C4-2B (cell line): ENCODE results near the gene RWDD1.

Source experiments
- CTCF ChIP-seq: fragments of 450-650 bp; conservative IDR thresholded peaks from 2 replicates; pipeline ENCODE4 v1.5.1; 2017; ENCODE audit warnings: mild to moderate bottlenecking
- ZFX ChIP-seq: fragments of 450-650 bp; IDR thresholded peaks from 2 replicates; pipeline ENCODE4 v1.6.1; 2017

GRCh38 chr6:116530436-116530835 lies 40.9 kb upstream of the RWDD1 start:
- no peak for TF ChIP-seq CTCF
- TF ChIP-seq ZFX = no peak
